ENCODE measurements around the gene LTBP4.

LTBP4 gene

GRCh38 chr19:40671404-40671803 lies 70.2 kb downstream of the LTBP4 start:
- H3K27ac Mint-ChIP-seq = no peak overlapping the region
- H3K9me3 Mint-ChIP-seq = no peaks in the 10 kb centered on the region
- H3K27me3 Mint-ChIP-seq = no peaks in the 10 kb centered on the region
- H3K4me1 Mint-ChIP-seq = peaks cover 6% of the 10 kb centered on the region
- H3K36me3 Mint-ChIP-seq = peaks cover 13% of the 10 kb centered on the region
- no peak overlapping the region for H3K4me3 Mint-ChIP-seq

- no peak overlapping the region for H3K4me3 Mint-ChIP-seq
- no peaks in the 10 kb centered on the region for H3K27me3 Mint-ChIP-seq
- H3K36me3 Mint-ChIP-seq = peaks cover 10% of the 10 kb centered on the region
- H3K9me3 Mint-ChIP-seq = no peaks in the 10 kb centered on the region
- H3K4me1 Mint-ChIP-seq = no peaks in the 10 kb centered on the region
- H3K27ac Mint-ChIP-seq = no peak overlapping the region
Measured at GRCh38 chr19:40672038-40672437, 70.9 kb downstream of the LTBP4 start.

- Mint-ChIP-seq H3K4me3 (no peak overlapping the region), H3K27ac (no peak overlapping the region), H3K4me1 (no peaks in the 10 kb centered on the region), H3K27me3 (no peaks in the 10 kb centered on the region), H3K9me3 (no peaks in the 10 kb centered on the region), H3K36me3 (peaks cover 10% of the 10 kb centered on the region)
Measured at GRCh38 chr19:40672573-40673299, 71.6 kb downstream of the LTBP4 start.

GRCh38 chr19:40673397-40673796 lies 72.2 kb downstream of the LTBP4 start:
- no peak overlapping the region for H3K4me3 Mint-ChIP-seq
- no peaks in the 10 kb centered on the region for H3K4me1 Mint-ChIP-seq
- H3K27ac Mint-ChIP-seq = no peak overlapping the region
- no peaks in the 10 kb centered on the region for H3K27me3 Mint-ChIP-seq
- no peaks in the 10 kb centered on the region for H3K9me3 Mint-ChIP-seq
- H3K36me3 Mint-ChIP-seq = peaks cover 10% of the 10 kb centered on the region

GRCh38 chr19:40674291-40674690 lies 73.1 kb downstream of the LTBP4 start:
- no peaks in the 10 kb centered on the region for H3K4me1 Mint-ChIP-seq
- no peaks in the 10 kb centered on the region for H3K9me3 Mint-ChIP-seq
- no peaks in the 10 kb centered on the region for H3K27me3 Mint-ChIP-seq
- H3K4me3 Mint-ChIP-seq = no peak overlapping the region
- peaks cover 6% of the 10 kb centered on the region for H3K36me3 Mint-ChIP-seq
- H3K27ac Mint-ChIP-seq = no peak overlapping the region

- H3K27me3 Mint-ChIP-seq = no peaks in the 10 kb centered on the region
- H3K4me1 Mint-ChIP-seq = no peaks in the 10 kb centered on the region
- H3K9me3 Mint-ChIP-seq = no peaks in the 10 kb centered on the region
- no peak overlapping the region for H3K27ac Mint-ChIP-seq
- H3K4me3 Mint-ChIP-seq = no peak overlapping the region
- H3K36me3 Mint-ChIP-seq = peaks cover 2% of the 10 kb centered on the region
Measured at GRCh38 chr19:40677156-40677555, 76.0 kb downstream of the LTBP4 start.
